ENCODE data around the gene MSRB2. TPM values are rescaled to one million over a fixed set of nuclear protein-coding genes. Genes with fewer than 3 reads are reported as not detected.

Gene MSRB2
- polyA plus RNA-seq, 4 donors: 20.3 to 36.0 (median 24.7) TPM

GRCh38 chr10:23073527-23073926 is 21.9 kb upstream of the MSRB2 start:
- FAIRE-seq: no peak
- Histone ChIP-seq H3K4me1 (ENCODE audit: control insufficient read depth in 3 of 3, insufficient read depth in 2 of 3, low read depth in 1 of 3, low read length in 2 of 3) (no peaks in the 10 kb centered on the region), H3K4me3 (ENCODE audit: low read depth in 1 of 3, low read length in 3 of 3) (no peak overlapping the region), H3K36me3 (ENCODE audit: control insufficient read depth in 3 of 3, insufficient read depth in 2 of 3, low read depth in 1 of 3, low read length in 3 of 3) (no peaks in the 10 kb centered on the region), H3K27me3 (ENCODE audit: control insufficient read depth in 3 of 3, insufficient read depth in 3 of 3, low read length in 3 of 3) (no peaks in the 10 kb centered on the region), H3K27ac (ENCODE audit: low read depth in 1 of 3, low read length in 2 of 3) (no peak overlapping the region), H3K9me3 (ENCODE audit: control insufficient read depth in 2 of 2, insufficient read depth in 1 of 2, low read depth in 1 of 2, low read length in 1 of 2) (no peaks in the 10 kb centered on the region)
- WGBS, 3 donors: 89 to 94% (median 92%) methylated on average over 3 of the region's 3 CpGs
- no peak for DNase-seq

- no peaks in the 10 kb centered on the region for H3K36me3 ChIP-seq (ENCODE audit: control insufficient read depth in 3 of 3, insufficient read depth in 2 of 3, low read depth in 1 of 3, low read length in 3 of 3)
- no peaks in the 10 kb centered on the region for H3K4me1 ChIP-seq (ENCODE audit: control insufficient read depth in 3 of 3, insufficient read depth in 2 of 3, low read depth in 1 of 3, low read length in 2 of 3)
- DNase-seq (no peak), FAIRE-seq (no peak)
- no peak overlapping the region for H3K27ac ChIP-seq (ENCODE audit: low read depth in 1 of 3, low read length in 2 of 3)
- H3K9me3 ChIP-seq (ENCODE audit: control insufficient read depth in 2 of 2, insufficient read depth in 1 of 2, low read depth in 1 of 2, low read length in 1 of 2): no peaks in the 10 kb centered on the region
- no peak overlapping the region for H3K4me3 ChIP-seq (ENCODE audit: low read depth in 1 of 3, low read length in 3 of 3)
- WGBS, 3 donors: 83 to 90% (median 88%) methylated on average over 3 of the region's 3 CpGs
- peaks cover 0 to 6% (median 5%) of the 10 kb centered on the region in 3 donors for H3K27me3 ChIP-seq (ENCODE audit: control insufficient read depth in 3 of 3, insufficient read depth in 3 of 3, low read length in 3 of 3)
These were observed 19.7 kb upstream of the MSRB2 start for GRCh38 chr10:23075672-23076071.

GRCh38 chr10:23078114-23078513 is 17.3 kb upstream of the MSRB2 start:
- DNase-seq (no peak), FAIRE-seq (no peak)
- WGBS, 3 donors: 90 to 92% (median 92%) methylated on average over 2 of the region's 2 CpGs
- no peak overlapping the region for H3K27ac ChIP-seq (ENCODE audit: low read depth in 1 of 3, low read length in 2 of 3)
- H3K4me1 ChIP-seq (ENCODE audit: control insufficient read depth in 3 of 3, insufficient read depth in 2 of 3, low read depth in 1 of 3, low read length in 2 of 3): no peaks in the 10 kb centered on the region
- no peaks in the 10 kb centered on the region for H3K36me3 ChIP-seq (ENCODE audit: control insufficient read depth in 3 of 3, insufficient read depth in 2 of 3, low read depth in 1 of 3, low read length in 3 of 3)
- H3K27me3 ChIP-seq (ENCODE audit: control insufficient read depth in 3 of 3, insufficient read depth in 3 of 3, low read length in 3 of 3): peaks cover 0 to 10% (median 5%) of the 10 kb centered on the region in 3 donors
- H3K9me3 ChIP-seq (ENCODE audit: control insufficient read depth in 2 of 2, insufficient read depth in 1 of 2, low read depth in 1 of 2, low read length in 1 of 2): no peaks in the 10 kb centered on the region
- no peak overlapping the region for H3K4me3 ChIP-seq (ENCODE audit: low read depth in 1 of 3, low read length in 3 of 3)

DNA sequence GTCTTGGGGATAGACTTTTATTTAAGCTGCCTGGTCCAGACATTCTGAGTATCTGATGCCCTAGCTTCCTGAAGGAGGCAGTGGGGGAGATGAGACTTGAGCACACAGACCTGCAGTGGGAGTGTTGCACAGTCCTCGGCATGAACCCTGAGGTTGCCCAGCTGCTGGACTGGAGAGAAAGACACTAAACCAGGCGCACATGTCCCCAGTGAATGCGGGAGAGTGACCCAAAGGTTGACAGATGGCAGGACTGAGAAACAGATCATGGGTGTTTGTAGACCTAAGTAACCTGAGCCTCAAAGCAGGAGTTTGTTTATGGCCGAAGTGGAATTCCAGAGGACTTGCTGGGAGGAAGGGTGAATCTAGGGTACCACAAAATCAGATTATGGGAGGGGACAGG is 15.7 kb upstream of the MSRB2 start:
- no peak overlapping the region for H3K4me3 ChIP-seq (ENCODE audit: low read depth in 1 of 3, low read length in 3 of 3)
- no peak for FAIRE-seq
- no peak overlapping the region for H3K27ac ChIP-seq (ENCODE audit: low read depth in 1 of 3, low read length in 2 of 3)
- H3K4me1 ChIP-seq (ENCODE audit: control insufficient read depth in 3 of 3, insufficient read depth in 2 of 3, low read depth in 1 of 3, low read length in 2 of 3): no peaks in the 10 kb centered on the region
- H3K36me3 ChIP-seq (ENCODE audit: control insufficient read depth in 3 of 3, insufficient read depth in 2 of 3, low read depth in 1 of 3, low read length in 3 of 3): no peaks in the 10 kb centered on the region
- 44 to 54% (median 50%) methylated on average over 4 of the region's 4 CpGs for WGBS, 3 donors
- H3K9me3 ChIP-seq (ENCODE audit: control insufficient read depth in 2 of 2, insufficient read depth in 1 of 2, low read depth in 1 of 2, low read length in 1 of 2): no peaks in the 10 kb centered on the region
- no peak for DNase-seq
- H3K27me3 ChIP-seq (ENCODE audit: control insufficient read depth in 3 of 3, insufficient read depth in 3 of 3, low read length in 3 of 3): peaks cover 0 to 10% (median 5%) of the 10 kb centered on the region in 3 donors

GRCh38 chr10:23080262-23080661 is 15.1 kb upstream of the MSRB2 start:
- Histone ChIP-seq H3K27me3 (ENCODE audit: control insufficient read depth in 3 of 3, insufficient read depth in 3 of 3, low read length in 3 of 3) (peaks cover 0 to 10% (median 5%) of the 10 kb centered on the region in 3 donors), H3K9me3 (ENCODE audit: control insufficient read depth in 2 of 2, insufficient read depth in 1 of 2, low read depth in 1 of 2, low read length in 1 of 2) (no peaks in the 10 kb centered on the region), H3K4me1 (ENCODE audit: control insufficient read depth in 3 of 3, insufficient read depth in 2 of 3, low read depth in 1 of 3, low read length in 2 of 3) (no peaks in the 10 kb centered on the region), H3K4me3 (ENCODE audit: low read depth in 1 of 3, low read length in 3 of 3) (no peak overlapping the region), H3K27ac (ENCODE audit: low read depth in 1 of 3, low read length in 2 of 3) (no peak overlapping the region), H3K36me3 (ENCODE audit: control insufficient read depth in 3 of 3, insufficient read depth in 2 of 3, low read depth in 1 of 3, low read length in 3 of 3) (no peaks in the 10 kb centered on the region)
- DNase-seq (no peak), FAIRE-seq (no peak)
- 62 to 65% (median 64%) methylated on average over 7 of the region's 7 CpGs for WGBS, 3 donors

- Histone ChIP-seq H3K36me3 (ENCODE audit: control insufficient read depth in 3 of 3, insufficient read depth in 2 of 3, low read depth in 1 of 3, low read length in 3 of 3) (no peaks in the 10 kb centered on the region), H3K4me3 (ENCODE audit: low read depth in 1 of 3, low read length in 3 of 3) (no peak overlapping the region), H3K4me1 (ENCODE audit: control insufficient read depth in 3 of 3, insufficient read depth in 2 of 3, low read depth in 1 of 3, low read length in 2 of 3) (no peaks in the 10 kb centered on the region), H3K27ac (ENCODE audit: low read depth in 1 of 3, low read length in 2 of 3) (no peak overlapping the region), H3K27me3 (ENCODE audit: control insufficient read depth in 3 of 3, insufficient read depth in 3 of 3, low read length in 3 of 3) (peaks cover 0 to 10% (median 5%) of the 10 kb centered on the region in 3 donors), H3K9me3 (ENCODE audit: control insufficient read depth in 2 of 2, insufficient read depth in 1 of 2, low read depth in 1 of 2, low read length in 1 of 2) (no peaks in the 10 kb centered on the region)
- FAIRE-seq: no peak
- no peak for DNase-seq
- 11 to 37% (median 27%) methylated on average over 7 of the region's 7 CpGs for WGBS, 3 donors
These were observed 14.1 kb upstream of the MSRB2 start for GRCh38 chr10:23081221-23081750.

GRCh38 chr10:23081891-23082290 is 13.5 kb upstream of the MSRB2 start:
- WGBS, 3 donors: 63 to 84% (median 79%) methylated on average over 4 of the region's 4 CpGs
- FAIRE-seq: no peak

GRCh38 chr10:23088609-23089008 is 6.8 kb upstream of the MSRB2 start:
- FAIRE-seq: no peak
- no peak for DNase-seq
- Histone ChIP-seq H3K9me3 (ENCODE audit: control insufficient read depth in 2 of 2, insufficient read depth in 1 of 2, low read depth in 1 of 2, low read length in 1 of 2) (no peaks in the 10 kb centered on the region), H3K4me3 (ENCODE audit: low read depth in 1 of 3, low read length in 3 of 3) (no peak overlapping the region), H3K27ac (ENCODE audit: low read depth in 1 of 3, low read length in 2 of 3) (no peak overlapping the region), H3K4me1 (ENCODE audit: control insufficient read depth in 3 of 3, insufficient read depth in 2 of 3, low read depth in 1 of 3, low read length in 2 of 3) (no peaks in the 10 kb centered on the region), H3K36me3 (ENCODE audit: control insufficient read depth in 3 of 3, insufficient read depth in 2 of 3, low read depth in 1 of 3, low read length in 3 of 3) (no peaks in the 10 kb centered on the region), H3K27me3 (ENCODE audit: control insufficient read depth in 3 of 3, insufficient read depth in 3 of 3, low read length in 3 of 3) (peaks cover 0 to 3% (median 0%) of the 10 kb centered on the region in 3 donors)

More at GRCh38 chr10:23081891-23082290, 13.5 kb upstream of the MSRB2 start:
- Histone ChIP-seq H3K36me3 (ENCODE audit: control insufficient read depth in 3 of 3, insufficient read depth in 2 of 3, low read depth in 1 of 3, low read length in 3 of 3) (no peaks in the 10 kb centered on the region), H3K4me1 (ENCODE audit: control insufficient read depth in 3 of 3, insufficient read depth in 2 of 3, low read depth in 1 of 3, low read length in 2 of 3) (no peaks in the 10 kb centered on the region), H3K27me3 (ENCODE audit: control insufficient read depth in 3 of 3, insufficient read depth in 3 of 3, low read length in 3 of 3) (peaks cover 0 to 10% (median 5%) of the 10 kb centered on the region in 3 donors), H3K9me3 (ENCODE audit: control insufficient read depth in 2 of 2, insufficient read depth in 1 of 2, low read depth in 1 of 2, low read length in 1 of 2) (no peaks in the 10 kb centered on the region), H3K27ac (ENCODE audit: low read depth in 1 of 3, low read length in 2 of 3) (no peak overlapping the region), H3K4me3 (ENCODE audit: low read depth in 1 of 3, low read length in 3 of 3) (no peak overlapping the region)
- no peak for DNase-seq

DNA sequence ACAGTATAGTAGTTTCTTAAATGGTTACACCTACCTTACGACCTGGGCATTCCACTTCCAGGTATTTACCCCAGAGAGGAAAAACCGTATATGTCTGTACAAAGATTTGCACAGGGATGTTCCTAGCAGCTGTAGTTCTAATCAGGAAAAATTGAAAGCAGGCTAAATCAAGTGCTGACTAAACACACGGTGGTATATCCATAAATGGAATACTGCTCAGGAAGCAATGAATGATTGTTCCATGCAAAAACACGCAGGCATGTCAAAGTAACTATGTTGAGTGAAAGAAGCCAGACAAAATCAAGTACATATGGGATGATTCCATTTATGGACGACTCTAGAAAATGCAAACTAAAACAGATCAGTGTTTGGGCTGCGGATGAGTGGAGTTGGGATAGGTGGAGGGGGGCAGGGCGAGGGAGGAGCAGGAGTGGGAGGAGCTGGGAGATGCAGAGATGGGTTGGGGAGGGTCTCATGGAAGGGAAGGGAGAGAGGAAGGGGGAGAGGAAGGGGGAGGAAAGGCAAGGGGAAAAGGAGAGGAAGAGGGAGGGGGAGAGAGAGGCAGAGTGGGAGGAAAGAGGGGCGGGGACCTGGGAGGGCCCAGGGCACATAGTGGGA is 484 bp upstream of the MSRB2 start:
- 12 to 24% (median 20%) methylated on average over 8 of the region's 8 CpGs for WGBS, 3 donors
- H3K4me3 ChIP-seq (ENCODE audit: low read depth in 1 of 3, low read length in 3 of 3): peak overlapping the region in 1 of 3 donors; percentile 74
- no peak for FAIRE-seq
- H3K27me3 ChIP-seq (ENCODE audit: control insufficient read depth in 3 of 3, insufficient read depth in 3 of 3, low read length in 3 of 3): no peaks in the 10 kb centered on the region
- DNase-seq: no peak
- H3K4me1 ChIP-seq (ENCODE audit: control insufficient read depth in 3 of 3, insufficient read depth in 2 of 3, low read depth in 1 of 3, low read length in 2 of 3): peaks cover 0 to 10% (median 7%) of the 10 kb centered on the region in 3 donors
- peaks cover 0 to 6% (median 0%) of the 10 kb centered on the region in 3 donors for H3K36me3 ChIP-seq (ENCODE audit: control insufficient read depth in 3 of 3, insufficient read depth in 2 of 3, low read depth in 1 of 3, low read length in 3 of 3)
- H3K27ac ChIP-seq (ENCODE audit: low read depth in 1 of 3, low read length in 2 of 3): peak overlapping the region in 1 of 3 donors; percentile 12
- peaks cover 0 to 5% of the 10 kb centered on the region in 2 donors for H3K9me3 ChIP-seq (ENCODE audit: control insufficient read depth in 2 of 2, insufficient read depth in 1 of 2, low read depth in 1 of 2, low read length in 1 of 2)
